ENCODE results near the gene COP1. TPM values are rescaled to one million over a fixed set of nuclear protein-coding genes. Genes with fewer than 3 reads are reported as not detected.

The COP1 gene
- total RNA-seq, 1 experiment from 2014 or later = 35.2 TPM

DNA sequence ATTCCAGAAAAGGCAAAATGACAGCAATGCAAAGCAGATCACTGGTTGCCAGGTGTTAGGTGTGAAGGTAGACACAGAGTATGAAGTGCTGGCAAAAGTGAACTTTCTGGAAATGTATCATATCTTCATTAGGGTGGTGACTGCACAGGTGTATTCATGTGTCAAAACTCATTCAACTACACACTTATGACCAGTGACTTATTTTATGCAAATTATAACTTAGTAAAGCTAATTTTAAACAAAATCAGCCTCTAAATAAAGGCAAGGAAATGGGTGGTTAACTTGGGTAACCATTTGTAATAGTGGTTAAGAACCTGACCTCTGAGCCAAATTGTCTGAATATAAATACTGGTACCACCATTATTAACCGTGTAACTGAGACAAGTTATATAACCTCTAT, 7.4 kb downstream of the COP1 start:
- DNase-seq (ENCODE audit: low read depth) = no peak

GRCh38 chr1:176198413-176198812, 8.7 kb downstream of the COP1 start:
- DNase-seq (ENCODE audit: low read depth) = no peak

GRCh38 chr1:176196728-176197127, 10.4 kb downstream of the COP1 start:
- no peak for DNase-seq (ENCODE audit: low read depth)

DNA sequence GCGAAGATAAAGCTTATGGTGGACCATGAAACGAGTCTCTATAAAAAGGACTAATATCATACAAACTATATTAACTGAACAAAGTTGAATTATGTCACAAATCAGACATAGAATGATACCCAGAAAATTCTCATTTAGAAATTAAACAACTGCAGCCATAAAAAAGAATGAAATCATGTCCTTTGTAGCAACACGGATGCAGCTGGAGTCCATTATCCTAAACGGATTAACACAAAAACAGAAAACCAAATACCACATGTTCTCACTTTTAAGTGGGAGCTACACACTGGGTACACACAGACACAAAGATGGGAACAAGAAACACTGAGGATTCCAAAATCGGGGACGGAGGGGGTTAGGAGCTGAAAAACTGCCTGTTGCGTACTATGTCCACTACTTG, 11.5 kb downstream of the COP1 start:
- DNase-seq (ENCODE audit: low read depth) = no peak

DNA sequence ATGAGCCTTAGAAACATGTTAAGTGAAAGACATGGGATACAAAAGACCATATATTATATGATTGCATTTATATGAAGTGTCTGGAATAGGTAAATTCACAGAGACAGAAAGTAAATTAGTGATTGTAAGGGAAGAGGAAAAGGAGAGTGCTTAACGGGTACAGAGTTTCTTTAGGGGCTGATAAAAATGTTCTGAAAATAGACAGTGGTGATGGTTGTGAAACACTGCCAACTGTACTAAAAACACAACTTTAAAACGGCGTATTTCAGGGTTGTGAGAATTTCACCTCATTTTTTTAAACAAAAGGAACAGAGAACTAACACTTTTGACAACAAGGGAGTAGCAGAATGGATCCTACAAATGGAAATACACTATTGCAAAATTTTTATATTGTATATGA, 13.4 kb downstream of the COP1 start:
- no peak for DNase-seq (ENCODE audit: low read depth)

GRCh38 chr1:176193023-176193422, 14.1 kb downstream of the COP1 start:
- DNase-seq (ENCODE audit: low read depth) = peak; percentile 49

- DNase-seq (ENCODE audit: low read depth) = no peak
These were observed 18.5 kb downstream of the COP1 start for GRCh38 chr1:176188604-176189003.

- no peak for DNase-seq (ENCODE audit: low read depth)
These were observed 20.1 kb downstream of the COP1 start for GRCh38 chr1:176187001-176187400.

GRCh38 chr1:176183618-176184017, 23.5 kb downstream of the COP1 start:
- no peak for DNase-seq (ENCODE audit: low read depth)

GRCh38 chr1:176178316-176178715, 28.8 kb downstream of the COP1 start:
- no peak for DNase-seq (ENCODE audit: low read depth)

- no peak for DNase-seq (ENCODE audit: low read depth)
These were observed 29.3 kb downstream of the COP1 start for GRCh38 chr1:176177764-176178163.

- peak; percentile 55 for DNase-seq (ENCODE audit: low read depth)
These were observed 33.0 kb downstream of the COP1 start for GRCh38 chr1:176174108-176174507.

GRCh38 chr1:176172215-176172614, 34.9 kb downstream of the COP1 start:
- DNase-seq (ENCODE audit: low read depth) = no peak

GRCh38 chr1:176167210-176167609, 39.9 kb downstream of the COP1 start:
- no peak for DNase-seq (ENCODE audit: low read depth)

DNA sequence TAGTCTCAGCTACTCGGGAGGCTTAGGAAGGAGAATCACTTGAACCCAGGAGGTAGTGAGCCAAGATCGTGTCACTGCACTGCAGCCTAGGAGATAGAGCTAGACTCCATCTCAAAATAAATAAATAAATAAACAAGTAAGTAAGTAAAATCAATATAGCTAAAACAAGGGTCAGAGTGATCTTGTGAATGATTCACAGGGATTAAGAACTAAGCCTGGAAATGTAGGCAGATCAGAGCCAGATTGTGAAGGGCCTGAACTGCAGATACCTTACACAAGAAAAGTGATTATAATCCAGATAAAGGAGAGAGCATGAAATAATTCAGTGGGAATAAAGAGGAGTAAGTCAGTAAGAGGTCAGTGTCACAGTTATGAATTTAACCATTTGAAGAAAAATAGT, 41.5 kb downstream of the COP1 start:
- no peak for DNase-seq (ENCODE audit: low read depth)

- no peak for DNase-seq (ENCODE audit: low read depth)
These were observed 42.9 kb downstream of the COP1 start for GRCh38 chr1:176164014-176164678.

DNA sequence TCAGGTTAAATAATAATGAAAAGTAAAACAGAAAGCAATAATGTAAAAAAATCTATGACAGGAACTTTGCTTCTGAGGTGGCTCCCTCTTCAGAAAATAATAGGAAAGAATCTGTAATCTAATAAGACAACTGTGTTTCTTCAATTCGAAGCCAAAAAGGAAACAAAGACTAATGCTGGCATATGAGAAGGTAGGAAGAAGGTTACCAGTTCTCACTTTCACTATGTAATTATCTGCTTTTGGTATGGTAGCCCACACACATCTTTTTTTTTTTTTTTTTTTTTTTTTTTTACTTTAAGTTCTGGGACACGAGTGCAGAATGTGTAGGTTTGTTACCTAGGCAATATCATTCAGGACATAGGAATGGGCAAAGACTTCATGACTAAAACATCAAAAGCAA, 47.1 kb downstream of the COP1 start:
- DNase-seq (ENCODE audit: low read depth) = no peak

- DNase-seq (ENCODE audit: low read depth) = no peak
These were observed 49.1 kb downstream of the COP1 start for GRCh38 chr1:176157995-176158394.

GRCh38 chr1:176149939-176150807, 56.9 kb downstream of the COP1 start:
- DNase-seq (ENCODE audit: low read depth) = no peak

DNA sequence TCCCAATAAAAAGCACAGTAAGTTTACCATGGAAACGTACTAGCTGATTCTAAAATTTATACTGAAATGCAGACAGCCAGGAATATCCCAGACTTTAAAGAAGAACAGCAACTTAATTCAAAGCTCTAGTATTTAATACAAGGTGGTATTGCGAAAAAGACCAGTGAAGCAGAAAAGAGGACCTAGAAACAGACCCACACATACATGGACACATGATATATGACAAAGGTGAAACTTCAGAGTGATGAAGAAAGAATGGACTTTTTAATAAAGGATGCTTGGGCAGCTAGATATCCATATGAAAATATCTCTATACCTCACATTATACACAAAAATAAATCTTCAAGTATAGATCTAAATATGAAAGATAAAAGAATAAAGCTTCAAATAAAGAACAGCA, 62.6 kb downstream of the COP1 start:
- no peak for DNase-seq (ENCODE audit: low read depth)

GRCh38 chr1:176142973-176143372, 64.1 kb downstream of the COP1 start:
- no peak for DNase-seq (ENCODE audit: low read depth)

DNA sequence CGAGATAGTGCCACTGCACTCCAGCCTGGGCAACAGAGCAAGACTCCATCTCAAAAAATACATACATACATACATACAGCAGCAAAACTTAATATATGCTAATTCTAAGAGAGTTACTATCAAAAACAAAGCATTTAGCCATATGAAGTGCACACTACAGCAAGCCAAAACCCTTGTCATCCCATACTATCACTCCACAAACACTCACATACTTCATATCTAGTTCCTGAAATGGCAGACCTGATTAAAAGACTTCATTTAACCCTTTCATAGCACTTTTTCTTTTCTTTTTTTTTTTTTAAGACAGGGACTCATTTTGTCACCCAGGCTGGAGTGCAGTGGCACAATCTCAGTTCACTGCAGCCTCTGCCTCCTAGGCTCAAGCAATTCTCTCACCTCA, 65.6 kb downstream of the COP1 start:
- no peak for DNase-seq (ENCODE audit: low read depth)

- DNase-seq (ENCODE audit: low read depth) = no peak
These were observed 70.2 kb downstream of the COP1 start for GRCh38 chr1:176136891-176137290.
